GM12892 (cell line): ENCODE data around the gene MRPL43.

Experiments
- POLR2A ChIP-seq: IDR thresholded peaks from 2 replicates; pipeline ENCODE4 v1.6.1; 2011; ENCODE audit warnings: low read depth, low read length, control low read depth
- POLR2AphosphoS5 ChIP-seq: IDR thresholded peaks from 2 replicates; pipeline ENCODE4 v1.6.1; 2011; ENCODE audit warnings: low read depth, low read length, control low read depth
- TAF1 ChIP-seq: IDR thresholded peaks from 2 replicates; pipeline ENCODE4 v1.6.1; 2011; ENCODE audit warnings: low read depth, mild to moderate bottlenecking, control low read depth, low read length, borderline replicate concordance

DNA sequence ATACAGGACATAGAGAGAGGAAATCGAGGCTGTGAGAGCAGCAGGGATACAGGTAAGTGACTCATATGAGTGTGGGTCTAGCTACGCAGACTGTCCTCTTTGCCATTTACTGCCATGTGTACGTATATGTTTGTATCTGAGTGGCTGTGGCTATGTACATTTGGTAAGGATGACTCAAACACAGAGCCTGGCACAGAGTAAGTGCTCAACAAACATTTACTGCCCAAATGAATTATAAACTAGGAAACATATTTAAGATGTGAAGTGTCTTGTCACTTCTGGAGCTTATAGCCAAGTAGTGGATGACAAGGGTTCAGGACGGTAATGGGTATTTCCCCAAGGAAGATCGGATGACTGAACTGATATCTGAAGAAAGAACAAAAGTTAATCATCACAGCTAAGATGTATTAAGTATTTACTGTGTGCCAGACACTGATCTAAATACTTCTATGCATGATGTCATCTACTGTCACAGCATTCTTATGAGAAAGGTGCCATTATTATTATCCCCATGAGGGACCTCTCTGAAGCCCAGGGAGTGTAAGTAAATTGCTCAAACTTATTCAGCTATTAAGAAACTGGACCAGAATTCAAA, 6.0 kb downstream of the MRPL43 start:
- no peak for TF ChIP-seq POLR2A
- TF ChIP-seq POLR2AphosphoS5, result no peak
- no peak for TF ChIP-seq TAF1
